H1 (cell line): ENCODE data around the gene JPH3. TPM values are rescaled to one million over a fixed set of nuclear protein-coding genes. Genes with fewer than 3 reads are reported as not detected.

Source experiments
- BACH1 ChIP-seq: IDR thresholded peaks from 2 replicates; pipeline ENCODE4 v1.6.1; 2012; ENCODE audit warnings: low read length, improper control_type of control experiment
- NANOG ChIP-seq: IDR thresholded peaks from 2 replicates; pipeline ENCODE4 v1.6.1; 2011; ENCODE audit warnings: low read length, low read depth, mild to moderate bottlenecking, inconsistent platforms; ENCODE audit not compliant: insufficient read depth, poor library complexity, severe bottlenecking
- SP1 ChIP-seq: IDR thresholded peaks from 2 replicates; pipeline ENCODE4 v1.6.1; 2011; ENCODE audit warnings: low read depth, low read length
- TEAD4 ChIP-seq: IDR thresholded peaks from 2 replicates; pipeline ENCODE4 v1.6.1; 2012; ENCODE audit warnings: low read depth, low read length, inconsistent platforms, mixed read lengths
- polyA plus RNA-seq, 7 experiments: library from polyadenylated mRNA; depleted of rRNA in 3 of 7; stranded (reverse) in 5 of 7; unstranded in 2 of 7; fragments of >200 nt in 5 of 7; fragments of 200-250 nt in 2 of 7; gene quantifications; 1 replicate in 5 of 7; 2 replicates in 1 of 7; 4 replicates in 1 of 7; pipeline versions ENCODE4 v1.2.1 to v1.2.3, GENCODE V29; 2011 to 2013; ENCODE audit warnings: missing spikeins in 2 of 7, mixed read lengths in 2 of 7
- total RNA-seq: library from RNA; stranded (reverse); fragmentation: NEBNext Ultra II Directional; extraction: Animal tissue kit (Norgen Biotek cat#: 25700); gene quantifications from 2 replicates; pipeline ENCODE4 v1.2.1, GENCODE V29; 2021
- TF ChIP-seq, protein P1 (sequence below): IDR thresholded peaks from 2 replicates; pipeline ENCODE4 v1.6.1; 2012; ENCODE audit warnings: low read length, inconsistent platforms

Gene JPH3
- total and polyA plus RNA-seq, 2 of the 8 experiments (the other 6 are each of a cell fraction or from before 2014, with no cell fraction given) = 10.3 to 28.3 TPM

- TF ChIP-seq NANOG (no peak), SP1 (no peak), TEAD4 (no peak), BACH1 (no peak)
- TF ChIP-seq, protein P1, sequence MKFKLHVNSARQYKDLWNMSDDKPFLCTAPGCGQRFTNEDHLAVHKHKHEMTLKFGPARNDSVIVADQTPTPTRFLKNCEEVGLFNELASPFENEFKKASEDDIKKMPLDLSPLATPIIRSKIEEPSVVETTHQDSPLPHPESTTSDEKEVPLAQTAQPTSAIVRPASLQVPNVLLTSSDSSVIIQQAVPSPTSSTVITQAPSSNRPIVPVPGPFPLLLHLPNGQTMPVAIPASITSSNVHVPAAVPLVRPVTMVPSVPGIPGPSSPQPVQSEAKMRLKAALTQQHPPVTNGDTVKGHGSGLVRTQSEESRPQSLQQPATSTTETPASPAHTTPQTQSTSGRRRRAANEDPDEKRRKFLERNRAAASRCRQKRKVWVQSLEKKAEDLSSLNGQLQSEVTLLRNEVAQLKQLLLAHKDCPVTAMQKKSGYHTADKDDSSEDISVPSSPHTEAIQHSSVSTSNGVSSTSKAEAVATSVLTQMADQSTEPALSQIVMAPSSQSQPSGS = no peak
- TF ChIP-seq, all 59 proteins: peak for 0
These were observed 95.9 kb downstream of the JPH3 start (continued) for GRCh38 chr16:87698241-87698640.
